A673 (cell line): Measurements from ENCODE around the gene PCSK1N. TPM values are rescaled to one million over a fixed set of nuclear protein-coding genes. Genes with fewer than 3 reads are reported as not detected.
A peak's percentile ranks its signal among the peaks of the same experiment; 100 is the strongest.

Source experiments
- BruUV-seq: library from RNA; stranded (reverse); fragments of 400-500 nt; replicated peaks from 2 replicates; lab custom pipeline; 2021; lab: Mats Ljungman, UMichigan
- CTCF ChIA-PET: fragments of 300-600 bp; sonication (Branson Sonifier 250); formaldehyde crosslinking; loops from one replicate; lab custom pipeline; 2022; ENCODE audit warnings: antibody characterized with exemption; lab: Charles Lee
- POLR2A ChIA-PET: fragments of 300-600 bp; sonication (Branson Sonifier 250); formaldehyde crosslinking; loops from one replicate; lab custom pipeline; 2022; ENCODE audit warnings: antibody characterized with exemption; ENCODE audit not compliant: low non-redundant PET; lab: Charles Lee
- DNase-seq: peaks from one replicate; pipeline ENCODE4 v3.0.0-alpha.2; 2015; ENCODE audit warnings: low spot score
- H3K27ac ChIP-seq: fragments of 200-600 bp; sonication (generic); 2 replicates; pipeline ENCODE4 v1.5.1; 2016; ENCODE audit warnings: mixed run types, low read depth, mild to moderate bottlenecking, mixed read lengths, antibody characterized with exemption, low read length; ENCODE audit not compliant: poor library complexity, severe bottlenecking
- H3K27me3 ChIP-seq: fragments of 200-600 bp; sonication (generic); replicated peaks from 2 replicates; pipeline ENCODE4 v1.6.1; 2017; ENCODE audit warnings: mixed run types, low read depth, mild to moderate bottlenecking, mixed read lengths, antibody characterized with exemption, low read length; ENCODE audit not compliant: insufficient read depth, poor library complexity
- H3K36me3 ChIP-seq: fragments of 200-600 bp; sonication (generic); 2 replicates; pipeline ENCODE4 v1.6.1; 2016; ENCODE audit warnings: mixed run types, mild to moderate bottlenecking, mixed read lengths, antibody characterized with exemption, low read length; ENCODE audit not compliant: insufficient read depth, poor library complexity, severe bottlenecking
- H3K4me1 ChIP-seq: fragments of 200-600 bp; sonication (generic); 2 replicates; pipeline ENCODE4 v1.6.1; 2017; ENCODE audit warnings: mixed run types, mild to moderate bottlenecking, mixed read lengths, antibody characterized with exemption, low read length; ENCODE audit not compliant: insufficient read depth, poor library complexity, severe bottlenecking
- H3K4me3 ChIP-seq: fragments of 200-600 bp; sonication (generic); 2 replicates; pipeline ENCODE4 v1.5.1; 2016; ENCODE audit warnings: low read depth, mixed run types, mild to moderate bottlenecking, mixed read lengths, low read length; ENCODE audit not compliant: poor library complexity, severe bottlenecking
- H3K9me3 ChIP-seq: fragments of 200-600 bp; sonication (generic); 2 replicates; pipeline ENCODE4 v1.6.1; 2016; ENCODE audit warnings: mixed run types, low read depth, mild to moderate bottlenecking, mixed read lengths, antibody characterized with exemption, low read length; ENCODE audit not compliant: poor library complexity, severe bottlenecking
- EZH2 ChIP-seq: fragments of 200-600 bp; sonication (generic); IDR thresholded peaks from 2 replicates; pipeline ENCODE4 v1.6.1; 2017; ENCODE audit warnings: borderline replicate concordance, low read depth, mild to moderate bottlenecking, mixed read lengths, antibody characterized with exemption, low read length; ENCODE audit not compliant: poor library complexity, severe bottlenecking
- intact Hi-C: fragments of 100-400 bp; cut with micrococcal nuclease; formaldehyde crosslinking; loops from one replicate; pipeline ENCODE4 v1.10.0; 2022; ENCODE audit not compliant: unreplicated experiment
- total RNA-seq: library from RNA; stranded (reverse); gene quantifications from 2 replicates; pipeline ENCODE4 v1.2.3, GENCODE V29; 2021
- TF ChIP-seq, protein P1 (sequence below): fragments of 300-800, 200-600 bp; sonication (generic); conservative IDR thresholded peaks from 2 replicates; pipeline ENCODE4 v1.5.1; 2017; ENCODE audit warnings: low read depth, mild to moderate bottlenecking, antibody characterized with exemption, low read length, moderate library complexity, mixed read lengths

The PCSK1N gene
- total RNA-seq, 1 experiment from 2014 or later: 16.9 TPM

DNA sequence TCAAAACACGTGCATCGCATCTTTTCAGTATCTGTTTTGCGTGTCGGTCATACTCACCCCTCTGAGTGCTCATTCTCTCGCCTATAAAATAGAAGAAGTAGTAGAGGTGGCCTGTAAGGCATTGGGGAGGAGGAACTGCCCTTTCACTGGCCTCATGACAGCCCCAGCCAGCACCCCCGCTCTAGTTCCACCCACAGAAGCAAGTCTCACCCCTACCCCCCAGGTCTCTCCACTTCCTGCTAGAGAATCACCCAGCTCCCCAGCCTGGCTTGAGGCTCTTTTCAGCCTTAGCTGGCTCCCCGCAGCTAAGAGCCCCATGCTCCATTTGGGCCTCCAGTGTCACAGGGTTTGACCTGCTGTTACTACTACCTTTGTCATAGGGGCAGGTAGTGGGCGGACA lies 21.8 kb downstream of the PCSK1N start:
- Histone ChIP-seq H3K27ac (no peak overlapping the region), H3K27me3 (no peaks in the 10 kb centered on the region), H3K9me3 (no peaks in the 10 kb centered on the region), H3K4me3 (no peak overlapping the region), H3K4me1 (no peaks in the 10 kb centered on the region), H3K36me3 (no peaks in the 10 kb centered on the region)
- CTCF ChIA-PET: no interaction called here
- POLR2A ChIA-PET: no interaction called here
- no TSS peak for BruUV-seq
- intact Hi-C loops: no loop called here
- DNase-seq: no peak
- TF ChIP-seq EZH2: no peak
- TF ChIP-seq, protein P1, sequence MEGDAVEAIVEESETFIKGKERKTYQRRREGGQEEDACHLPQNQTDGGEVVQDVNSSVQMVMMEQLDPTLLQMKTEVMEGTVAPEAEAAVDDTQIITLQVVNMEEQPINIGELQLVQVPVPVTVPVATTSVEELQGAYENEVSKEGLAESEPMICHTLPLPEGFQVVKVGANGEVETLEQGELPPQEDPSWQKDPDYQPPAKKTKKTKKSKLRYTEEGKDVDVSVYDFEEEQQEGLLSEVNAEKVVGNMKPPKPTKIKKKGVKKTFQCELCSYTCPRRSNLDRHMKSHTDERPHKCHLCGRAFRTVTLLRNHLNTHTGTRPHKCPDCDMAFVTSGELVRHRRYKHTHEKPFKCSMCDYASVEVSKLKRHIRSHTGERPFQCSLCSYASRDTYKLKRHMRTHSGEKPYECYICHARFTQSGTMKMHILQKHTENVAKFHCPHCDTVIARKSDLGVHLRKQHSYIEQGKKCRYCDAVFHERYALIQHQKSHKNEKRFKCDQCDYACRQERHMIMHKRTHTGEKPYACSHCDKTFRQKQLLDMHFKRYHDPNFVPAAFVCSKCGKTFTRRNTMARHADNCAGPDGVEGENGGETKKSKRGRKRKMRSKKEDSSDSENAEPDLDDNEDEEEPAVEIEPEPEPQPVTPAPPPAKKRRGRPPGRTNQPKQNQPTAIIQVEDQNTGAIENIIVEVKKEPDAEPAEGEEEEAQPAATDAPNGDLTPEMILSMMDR: no peak

DNA sequence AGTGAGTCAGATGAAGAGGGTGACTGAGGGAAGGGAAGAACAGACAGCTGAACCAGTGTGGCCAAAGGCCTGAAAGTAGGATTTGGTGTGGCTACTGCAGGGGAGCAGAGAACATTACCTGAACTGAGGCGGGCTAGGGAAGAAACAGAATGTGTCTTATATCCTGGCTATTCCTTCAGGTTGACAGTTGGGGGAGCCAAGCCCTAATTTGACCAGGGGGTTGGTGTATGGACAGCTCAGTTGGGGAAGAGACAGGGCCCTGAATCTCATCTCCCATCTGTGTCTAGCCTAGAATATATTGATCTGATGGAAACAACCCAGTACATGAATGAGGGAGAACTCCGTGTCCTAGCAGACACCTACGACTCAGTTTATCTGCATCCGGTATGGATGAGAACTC lies 29.3 kb downstream of the PCSK1N start:
- no peaks in the 10 kb centered on the region for H3K36me3 ChIP-seq
- H3K4me3 ChIP-seq: no peak overlapping the region
- no peak for DNase-seq
- H3K9me3 ChIP-seq: no peaks in the 10 kb centered on the region
- TF ChIP-seq, protein P1: 0 out of 2 replicates have a peak, but pooled peaks have one; percentile 13
- no peak for TF ChIP-seq EZH2
- no peaks in the 10 kb centered on the region for H3K27me3 ChIP-seq
- POLR2A ChIA-PET: no interaction called here
- intact Hi-C loops: loop anchor here (10.0 kb wide), 2 partner anchors 89 to 139 kb away; partner anchors contain the start of genes PQBP1 and TIMM17B
- BruUV-seq: no TSS peak
- CTCF ChIA-PET: no interaction called here
- H3K27ac ChIP-seq: no peak overlapping the region
- no peaks in the 10 kb centered on the region for H3K4me1 ChIP-seq

DNA sequence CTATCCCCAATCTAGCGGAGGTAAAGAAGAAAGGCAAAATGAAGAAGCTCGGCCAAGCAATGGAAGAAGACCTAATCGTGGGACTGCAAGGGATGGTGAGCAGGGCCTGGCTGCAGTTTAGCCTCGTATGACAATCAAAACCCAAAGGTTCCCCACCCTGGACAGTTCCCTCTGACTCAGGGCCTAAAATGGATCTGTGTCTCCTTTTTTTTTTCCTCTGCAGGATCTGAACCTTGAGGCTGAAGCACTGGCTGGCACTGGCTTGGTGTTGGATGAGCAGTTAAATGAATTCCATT lies 32.6 kb downstream of the PCSK1N start:
- Histone ChIP-seq H3K36me3 (no peaks in the 10 kb centered on the region), H3K9me3 (no peaks in the 10 kb centered on the region), H3K27me3 (no peaks in the 10 kb centered on the region), H3K27ac (peak overlapping the region; percentile 99), H3K4me3 (peak overlapping the region; percentile 74), H3K4me1 (no peaks in the 10 kb centered on the region)
- DNase-seq: no peak
- intact Hi-C loops: loop anchor here (10.0 kb wide), 2 partner anchors 92 to 142 kb away; partner anchors contain the start of genes PQBP1 and TIMM17B
- BruUV-seq: no TSS peak
- ChIA-PET CTCF (no interaction called here), POLR2A (no interaction called here)
- TF ChIP-seq, protein P1: no peak
- TF ChIP-seq EZH2: no peak
